GM23338 (cell line): Measurements from ENCODE around the gene DAZ2.
"Not testable (repeated sequence)": the region's sequence is repeated elsewhere in the genome, so short reads cannot be mapped to it uniquely, and the experiment has no call there.

Experiments
- CREB1 ChIP-seq: fragments of 250-450 bp; sonication (Bioruptor Pico); IDR thresholded peaks from 2 replicates; pipeline ENCODE4 v1.5.0; 2020; ENCODE audit warnings: low read depth, mild to moderate bottlenecking, moderate library complexity
- POLR2AphosphoS5 ChIP-seq: IDR thresholded peaks from 2 replicates; pipeline ENCODE4 v1.6.1; 2016; ENCODE audit warnings: antibody characterized with exemption, low read depth
- ZNF331 ChIP-seq: fragments of 250-450 bp; sonication (Bioruptor Pico); IDR thresholded peaks from 2 replicates; pipeline ENCODE4 v1.5.0; 2020; ENCODE audit warnings: low read depth, mild to moderate bottlenecking, moderate library complexity
- TF ChIP-seq, protein P1 (sequence below): IDR thresholded peaks from one replicate; pipeline ENCODE4 v1.6.1; 2018; ENCODE audit warnings: antibody characterized with exemption; ENCODE audit not compliant: unreplicated experiment
- TF ChIP-seq, protein P2 (sequence below), 2 experiments: fragments of 200-600 bp in 1 of 2; sonication (generic) in 1 of 2; conservative IDR thresholded peaks; 2 replicates each; pipeline versions ENCODE4 v1.5.1 to v1.6.1; 2016 to 2017; ENCODE audit warnings: antibody characterized with exemption in 2 of 2, low read depth in 2 of 2, mild to moderate bottlenecking in 2 of 2, moderate library complexity in 1 of 2

DNA sequence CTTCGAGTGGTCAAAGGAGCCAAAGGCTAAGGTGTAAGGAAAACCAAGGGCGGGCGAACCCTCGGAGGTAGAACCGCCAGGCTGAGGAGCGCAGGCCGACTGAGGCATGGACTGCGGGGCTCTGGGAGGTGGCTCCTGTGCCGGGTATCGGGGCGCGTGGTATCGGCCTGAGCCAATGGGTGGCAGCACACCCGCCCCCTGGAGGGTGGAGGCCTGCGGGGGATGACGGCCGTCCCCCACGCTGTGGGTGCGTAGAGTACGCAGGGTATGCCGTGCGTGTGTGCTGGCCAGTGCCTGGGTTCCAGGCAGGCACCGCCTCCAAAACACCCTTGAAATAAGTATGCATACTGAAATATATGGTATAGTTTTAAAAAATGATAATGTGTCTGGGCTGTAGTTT is 20.4 kb upstream of the DAZ2 start, which contains the start of gene DAZ1:
- not testable (repeated sequence) for TF ChIP-seq ZNF331; CREB1 (CRISPR knock-in tag); POLR2AphosphoS5
- TF ChIP-seq, protein P1, sequence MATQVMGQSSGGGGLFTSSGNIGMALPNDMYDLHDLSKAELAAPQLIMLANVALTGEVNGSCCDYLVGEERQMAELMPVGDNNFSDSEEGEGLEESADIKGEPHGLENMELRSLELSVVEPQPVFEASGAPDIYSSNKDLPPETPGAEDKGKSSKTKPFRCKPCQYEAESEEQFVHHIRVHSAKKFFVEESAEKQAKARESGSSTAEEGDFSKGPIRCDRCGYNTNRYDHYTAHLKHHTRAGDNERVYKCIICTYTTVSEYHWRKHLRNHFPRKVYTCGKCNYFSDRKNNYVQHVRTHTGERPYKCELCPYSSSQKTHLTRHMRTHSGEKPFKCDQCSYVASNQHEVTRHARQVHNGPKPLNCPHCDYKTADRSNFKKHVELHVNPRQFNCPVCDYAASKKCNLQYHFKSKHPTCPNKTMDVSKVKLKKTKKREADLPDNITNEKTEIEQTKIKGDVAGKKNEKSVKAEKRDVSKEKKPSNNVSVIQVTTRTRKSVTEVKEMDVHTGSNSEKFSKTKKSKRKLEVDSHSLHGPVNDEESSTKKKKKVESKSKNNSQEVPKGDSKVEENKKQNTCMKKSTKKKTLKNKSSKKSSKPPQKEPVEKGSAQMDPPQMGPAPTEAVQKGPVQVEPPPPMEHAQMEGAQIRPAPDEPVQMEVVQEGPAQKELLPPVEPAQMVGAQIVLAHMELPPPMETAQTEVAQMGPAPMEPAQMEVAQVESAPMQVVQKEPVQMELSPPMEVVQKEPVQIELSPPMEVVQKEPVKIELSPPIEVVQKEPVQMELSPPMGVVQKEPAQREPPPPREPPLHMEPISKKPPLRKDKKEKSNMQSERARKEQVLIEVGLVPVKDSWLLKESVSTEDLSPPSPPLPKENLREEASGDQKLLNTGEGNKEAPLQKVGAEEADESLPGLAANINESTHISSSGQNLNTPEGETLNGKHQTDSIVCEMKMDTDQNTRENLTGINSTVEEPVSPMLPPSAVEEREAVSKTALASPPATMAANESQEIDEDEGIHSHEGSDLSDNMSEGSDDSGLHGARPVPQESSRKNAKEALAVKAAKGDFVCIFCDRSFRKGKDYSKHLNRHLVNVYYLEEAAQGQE, result not testable (repeated sequence)
- TF ChIP-seq, protein P2, sequence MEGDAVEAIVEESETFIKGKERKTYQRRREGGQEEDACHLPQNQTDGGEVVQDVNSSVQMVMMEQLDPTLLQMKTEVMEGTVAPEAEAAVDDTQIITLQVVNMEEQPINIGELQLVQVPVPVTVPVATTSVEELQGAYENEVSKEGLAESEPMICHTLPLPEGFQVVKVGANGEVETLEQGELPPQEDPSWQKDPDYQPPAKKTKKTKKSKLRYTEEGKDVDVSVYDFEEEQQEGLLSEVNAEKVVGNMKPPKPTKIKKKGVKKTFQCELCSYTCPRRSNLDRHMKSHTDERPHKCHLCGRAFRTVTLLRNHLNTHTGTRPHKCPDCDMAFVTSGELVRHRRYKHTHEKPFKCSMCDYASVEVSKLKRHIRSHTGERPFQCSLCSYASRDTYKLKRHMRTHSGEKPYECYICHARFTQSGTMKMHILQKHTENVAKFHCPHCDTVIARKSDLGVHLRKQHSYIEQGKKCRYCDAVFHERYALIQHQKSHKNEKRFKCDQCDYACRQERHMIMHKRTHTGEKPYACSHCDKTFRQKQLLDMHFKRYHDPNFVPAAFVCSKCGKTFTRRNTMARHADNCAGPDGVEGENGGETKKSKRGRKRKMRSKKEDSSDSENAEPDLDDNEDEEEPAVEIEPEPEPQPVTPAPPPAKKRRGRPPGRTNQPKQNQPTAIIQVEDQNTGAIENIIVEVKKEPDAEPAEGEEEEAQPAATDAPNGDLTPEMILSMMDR (conservative IDR thresholded peaks at IDR 0.05; ENCODE audit: low read depth in 2 of 2), result not testable (repeated sequence)
